Panc1 (cell line): Measurements from ENCODE around the gene NCOA6. TPM values are rescaled to one million over a fixed set of nuclear protein-coding genes. Genes with fewer than 3 reads are reported as not detected.

ENCODE experiments used
- ATAC-seq: fragments of 200-7000 bp; cut with Tn5 transposase; 2 replicates; pipeline ENCODE4 v1.9.1; 2020; ENCODE audit warnings: mild to moderate bottlenecking, moderate library complexity
- BruUV-seq: library from RNA; stranded (reverse); fragments of 400-500 nt; replicated peaks from 2 replicates; lab custom pipeline; 2021; lab: Mats Ljungman, UMichigan
- CTCF ChIA-PET: fragments of 300-600 bp; sonication (Branson Sonifier 250); formaldehyde crosslinking; loops from one replicate; lab custom pipeline; 2022; ENCODE audit warnings: antibody characterized with exemption; lab: Charles Lee
- POLR2A ChIA-PET: fragments of 300-600 bp; sonication (Branson Sonifier 250); formaldehyde crosslinking; loops from one replicate; lab custom pipeline; 2022; ENCODE audit warnings: antibody characterized with exemption; lab: Charles Lee
- DNase-seq: peaks from one replicate; pipeline ENCODE4 v3.0.0-alpha.2; 2010; ENCODE audit warnings: low read depth, low spot score
- H3K27ac ChIP-seq: 2 replicates; pipeline ENCODE4 v1.5.1; 2011; ENCODE audit warnings: mild to moderate bottlenecking, low read length, inconsistent platforms
- H3K27me3 ChIP-seq: fragments of 200-500 bp; sonication (Bioruptor generic); 2 replicates; pipeline ENCODE4 v1.6.0; 2014; ENCODE audit warnings: low read length, inconsistent platforms; ENCODE audit not compliant: control insufficient read depth, insufficient read depth
- H3K36me3 ChIP-seq: fragments of 200-500 bp; sonication (Bioruptor generic); 2 replicates; pipeline ENCODE4 v1.5.1; 2014; ENCODE audit warnings: inconsistent platforms, mild to moderate bottlenecking, low read length, moderate library complexity; ENCODE audit not compliant: control insufficient read depth, insufficient read depth
- H3K4me1 ChIP-seq: 2 replicates; pipeline ENCODE4 v1.5.1; 2011; ENCODE audit warnings: inconsistent platforms, mild to moderate bottlenecking, low read length, moderate library complexity; ENCODE audit not compliant: control insufficient read depth, insufficient read depth
- H3K4me3 ChIP-seq, 2 experiments: 2 replicates each; pipeline ENCODE4 v1.5.1; 2011 to 2012; ENCODE audit warnings: low read depth in 2 of 2, low read length in 2 of 2, mild to moderate bottlenecking in 2 of 2, inconsistent platforms in 1 of 2, moderate library complexity in 1 of 2
- H3K9me3 ChIP-seq: fragments of 200-500 bp; sonication (Bioruptor generic); 2 replicates; pipeline ENCODE4 v1.5.1; 2014; ENCODE audit warnings: low read depth, mild to moderate bottlenecking, inconsistent platforms, low read length, moderate library complexity; ENCODE audit not compliant: control insufficient read depth, insufficient read depth
- POLR2AphosphoS5 ChIP-seq: IDR thresholded peaks from 2 replicates; pipeline ENCODE4 v1.6.1; 2012; ENCODE audit warnings: mild to moderate bottlenecking, low read depth, low read length, moderate library complexity
- SIN3A ChIP-seq: IDR thresholded peaks from 2 replicates; pipeline ENCODE4 v1.6.1; 2012; ENCODE audit warnings: low read depth, mild to moderate bottlenecking, low read length, moderate library complexity, borderline replicate concordance; ENCODE audit not compliant: insufficient read depth
- TCF7L2 ChIP-seq: IDR thresholded peaks from 2 replicates; pipeline ENCODE4 v1.6.1; 2011; ENCODE audit warnings: mild to moderate bottlenecking, low read depth, low read length, inconsistent platforms
- in situ Hi-C: cut with HindIII; loops from 2 replicates; pipeline ENCODE4 v1.10.0; 2016; ENCODE audit warnings: low sequenced_read_pairs, low pct_unique_long_range_greater_than_20kb
- intact Hi-C: fragments of 100-400 bp; cut with micrococcal nuclease; formaldehyde crosslinking; loops from one replicate; pipeline ENCODE4 v1.10.0; 2022; ENCODE audit not compliant: unreplicated experiment
- total RNA-seq: library from RNA; stranded (reverse); gene quantifications from one replicate; pipeline ENCODE4 v1.2.1, GENCODE V29; 2021; ENCODE audit not compliant: unreplicated experiment
- TF ChIP-seq, protein P1 (sequence below), 2 experiments: IDR thresholded peaks; 2 replicates each; pipeline ENCODE4 v1.6.1; 2011 to 2012; ENCODE audit warnings: low read depth in 2 of 2, control low read depth in 1 of 2, low read length in 1 of 2, mild to moderate bottlenecking in 1 of 2, moderate library complexity in 1 of 2; ENCODE audit not compliant: insufficient read depth in 1 of 2
- TF ChIP-seq, protein P2 (sequence below): fragments of 450-650 bp; IDR thresholded peaks from 2 replicates; pipeline ENCODE4 v1.5.1; 2017; ENCODE audit warnings: mild to moderate bottlenecking

Gene NCOA6
- total RNA-seq, 1 experiment from 2014 or later = 28.9 TPM

DNA sequence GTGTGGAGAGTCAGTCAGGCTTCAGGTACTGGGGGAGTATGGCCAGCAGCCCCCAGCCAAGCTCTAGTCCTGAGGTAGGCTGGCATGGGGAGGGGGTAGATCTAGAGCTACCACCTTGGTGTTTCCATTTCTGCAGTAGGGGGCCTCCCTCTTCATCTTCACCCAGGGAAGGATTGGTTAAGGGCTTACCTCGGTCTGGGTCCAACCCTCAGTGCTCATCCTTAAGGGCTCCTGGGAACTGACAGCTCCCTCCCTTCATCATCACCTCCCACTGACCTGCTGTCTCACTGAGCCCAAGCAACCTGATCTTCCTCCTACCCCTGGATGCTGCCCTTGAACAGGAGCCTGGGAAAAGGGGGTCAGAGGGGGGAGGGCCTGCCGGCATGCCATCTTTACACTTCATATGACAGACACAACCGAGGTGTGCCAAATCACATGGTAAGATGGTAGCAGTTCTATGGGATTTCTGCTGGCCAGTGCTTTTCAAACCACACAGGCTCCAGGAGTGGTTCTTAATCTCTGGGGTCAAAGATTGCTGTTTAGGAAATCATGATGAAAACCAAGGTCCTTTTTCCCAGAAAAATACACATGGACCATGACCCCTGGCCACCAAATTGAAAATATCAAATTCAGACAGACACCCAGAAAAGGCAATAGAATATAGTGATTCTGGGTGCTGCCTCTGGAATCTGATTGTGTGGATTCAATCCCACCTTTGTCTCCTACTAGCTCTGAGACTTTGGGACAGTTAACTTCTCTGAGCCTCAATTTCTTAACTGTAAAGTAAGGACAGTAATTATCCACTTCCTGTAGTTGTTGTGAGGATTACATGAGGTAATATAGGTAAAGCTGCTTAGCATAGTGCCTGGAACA lies 118.3 kb downstream of the NCOA6 start:
- ATAC-seq (no peak), DNase-seq (no peak)
- Histone ChIP-seq H3K9me3 (no peaks in the 10 kb centered on the region), H3K27ac (no peak overlapping the region), H3K36me3 (no peaks in the 10 kb centered on the region; the same call in 1 of the 2 replicates), H3K27me3 (no peaks in the 10 kb centered on the region), H3K4me3 (no peak overlapping the region), H3K4me1 (peaks cover 13% of the 10 kb centered on the region)
- CTCF ChIA-PET = interaction anchor here (0.9 to 1.0 kb wide), 2 partner anchors 63 to 180 kb away, joined by 3 read pairs; no protein-coding TSS in a partner anchor
- in situ Hi-C loops = no loop called here
- TF ChIP-seq, protein P1, sequence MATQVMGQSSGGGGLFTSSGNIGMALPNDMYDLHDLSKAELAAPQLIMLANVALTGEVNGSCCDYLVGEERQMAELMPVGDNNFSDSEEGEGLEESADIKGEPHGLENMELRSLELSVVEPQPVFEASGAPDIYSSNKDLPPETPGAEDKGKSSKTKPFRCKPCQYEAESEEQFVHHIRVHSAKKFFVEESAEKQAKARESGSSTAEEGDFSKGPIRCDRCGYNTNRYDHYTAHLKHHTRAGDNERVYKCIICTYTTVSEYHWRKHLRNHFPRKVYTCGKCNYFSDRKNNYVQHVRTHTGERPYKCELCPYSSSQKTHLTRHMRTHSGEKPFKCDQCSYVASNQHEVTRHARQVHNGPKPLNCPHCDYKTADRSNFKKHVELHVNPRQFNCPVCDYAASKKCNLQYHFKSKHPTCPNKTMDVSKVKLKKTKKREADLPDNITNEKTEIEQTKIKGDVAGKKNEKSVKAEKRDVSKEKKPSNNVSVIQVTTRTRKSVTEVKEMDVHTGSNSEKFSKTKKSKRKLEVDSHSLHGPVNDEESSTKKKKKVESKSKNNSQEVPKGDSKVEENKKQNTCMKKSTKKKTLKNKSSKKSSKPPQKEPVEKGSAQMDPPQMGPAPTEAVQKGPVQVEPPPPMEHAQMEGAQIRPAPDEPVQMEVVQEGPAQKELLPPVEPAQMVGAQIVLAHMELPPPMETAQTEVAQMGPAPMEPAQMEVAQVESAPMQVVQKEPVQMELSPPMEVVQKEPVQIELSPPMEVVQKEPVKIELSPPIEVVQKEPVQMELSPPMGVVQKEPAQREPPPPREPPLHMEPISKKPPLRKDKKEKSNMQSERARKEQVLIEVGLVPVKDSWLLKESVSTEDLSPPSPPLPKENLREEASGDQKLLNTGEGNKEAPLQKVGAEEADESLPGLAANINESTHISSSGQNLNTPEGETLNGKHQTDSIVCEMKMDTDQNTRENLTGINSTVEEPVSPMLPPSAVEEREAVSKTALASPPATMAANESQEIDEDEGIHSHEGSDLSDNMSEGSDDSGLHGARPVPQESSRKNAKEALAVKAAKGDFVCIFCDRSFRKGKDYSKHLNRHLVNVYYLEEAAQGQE (IDR thresholded peaks at IDR 0.05; ENCODE audit: insufficient read depth in 1 of 2, low read depth in 2 of 2, low read length in 1 of 2) = no peak
- no peak for TF ChIP-seq SIN3A
- TF ChIP-seq, protein P2, sequence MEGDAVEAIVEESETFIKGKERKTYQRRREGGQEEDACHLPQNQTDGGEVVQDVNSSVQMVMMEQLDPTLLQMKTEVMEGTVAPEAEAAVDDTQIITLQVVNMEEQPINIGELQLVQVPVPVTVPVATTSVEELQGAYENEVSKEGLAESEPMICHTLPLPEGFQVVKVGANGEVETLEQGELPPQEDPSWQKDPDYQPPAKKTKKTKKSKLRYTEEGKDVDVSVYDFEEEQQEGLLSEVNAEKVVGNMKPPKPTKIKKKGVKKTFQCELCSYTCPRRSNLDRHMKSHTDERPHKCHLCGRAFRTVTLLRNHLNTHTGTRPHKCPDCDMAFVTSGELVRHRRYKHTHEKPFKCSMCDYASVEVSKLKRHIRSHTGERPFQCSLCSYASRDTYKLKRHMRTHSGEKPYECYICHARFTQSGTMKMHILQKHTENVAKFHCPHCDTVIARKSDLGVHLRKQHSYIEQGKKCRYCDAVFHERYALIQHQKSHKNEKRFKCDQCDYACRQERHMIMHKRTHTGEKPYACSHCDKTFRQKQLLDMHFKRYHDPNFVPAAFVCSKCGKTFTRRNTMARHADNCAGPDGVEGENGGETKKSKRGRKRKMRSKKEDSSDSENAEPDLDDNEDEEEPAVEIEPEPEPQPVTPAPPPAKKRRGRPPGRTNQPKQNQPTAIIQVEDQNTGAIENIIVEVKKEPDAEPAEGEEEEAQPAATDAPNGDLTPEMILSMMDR = no peak
- no peak for TF ChIP-seq TCF7L2
- TF ChIP-seq POLR2AphosphoS5 = no peak
- intact Hi-C loops = loop anchor here (10.0 kb wide), 1 partner anchor 142 kb away; no protein-coding TSS in a partner anchor
- POLR2A ChIA-PET = no interaction called here
- no TSS peak for BruUV-seq

DNA sequence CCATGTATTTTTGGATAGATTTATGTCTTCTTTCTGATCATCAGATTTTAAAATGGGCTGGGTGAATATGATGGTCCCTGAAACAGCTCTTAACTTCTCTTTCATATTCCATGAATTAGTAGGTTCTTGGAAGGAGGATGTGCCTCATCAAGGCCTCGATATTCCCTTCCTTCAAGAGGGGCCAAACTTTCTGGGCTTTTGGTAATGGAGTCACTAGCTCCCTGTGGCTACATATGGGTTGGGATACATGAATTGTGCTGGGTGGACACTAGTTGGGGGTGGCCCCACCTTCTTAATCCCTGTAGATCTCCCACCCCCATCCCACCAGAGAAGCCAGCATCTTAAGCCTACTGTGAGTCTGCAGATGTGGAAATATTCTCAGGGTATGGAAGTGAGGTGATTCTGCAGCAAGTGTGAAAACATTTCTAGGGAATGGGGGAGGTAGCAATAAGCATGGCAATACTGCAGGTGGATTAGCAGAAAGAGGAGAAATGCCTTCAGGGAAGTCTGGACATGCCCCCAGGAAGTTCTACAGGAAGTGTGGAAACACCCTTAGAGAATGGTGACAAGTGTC lies 119.1 kb downstream of the NCOA6 start:
- Histone ChIP-seq H3K27me3 (no peaks in the 10 kb centered on the region), H3K4me1 (peaks cover 13% of the 10 kb centered on the region), H3K9me3 (no peaks in the 10 kb centered on the region), H3K36me3 (no peaks in the 10 kb centered on the region; the same call in 1 of the 2 replicates), H3K4me3 (no peak overlapping the region), H3K27ac (no peak overlapping the region)
- intact Hi-C loops (loop anchor here (10.0 kb wide), 1 partner anchor 142 kb away; no protein-coding TSS in a partner anchor), in situ Hi-C loops (no loop called here)
- POLR2A ChIA-PET = no interaction called here
- TF ChIP-seq POLR2AphosphoS5 = no peak
- TF ChIP-seq TCF7L2 = no peak
- no peak for TF ChIP-seq SIN3A
- TF ChIP-seq, protein P2 = no peak
- BruUV-seq = TSS peak; percentile 56
- ATAC-seq = no peak
- CTCF ChIA-PET = no interaction called here
- DNase-seq = no peak
